Fibroblast of mammary gland (primary cell): ENCODE data around the gene SH3BP1.
"Not testable (repeated sequence)": the region's sequence is repeated elsewhere in the genome, so short reads cannot be mapped to it uniquely, and the experiment has no call there.

Experiments used
- DNase-seq: peaks from one replicate; pipeline ENCODE4 v3.0.0-alpha.2; 2010; ENCODE audit warnings: low read depth
- H3K4me3 ChIP-seq: 2 replicates; pipeline ENCODE4 v1.5.1; 2011; ENCODE audit warnings: low read depth, mild to moderate bottlenecking, low read length, moderate library complexity; ENCODE audit not compliant: control insufficient read depth
- CTCF ChIP-seq: conservative IDR thresholded peaks from 2 replicates; pipeline ENCODE4 v1.5.1; 2011; ENCODE audit warnings: low read depth, low read length, inconsistent platforms; ENCODE audit not compliant: control insufficient read depth, insufficient read depth

Gene SH3BP1

GRCh38 chr22:37639070-37639760 lies at the start of gene SH3BP1:
SH3BP1 (plus strand) TSS chr22:37639669; CDS start chr22:37639788, 119 bp downstream.
- peak within 1 kb of the TSS; percentile 58 for H3K4me3 ChIP-seq
- no peak for DNase-seq
- no peak for TF ChIP-seq CTCF

GRCh38 chr22:37591081-37591480 lies 48.4 kb upstream of the SH3BP1 start:
- not testable (repeated sequence) for H3K4me3 ChIP-seq, DNase-seq

GRCh38 chr22:37591823-37592404 lies 47.6 kb upstream of the SH3BP1 start:
- no peak for DNase-seq
- no peak for TF ChIP-seq CTCF
- H3K4me3 ChIP-seq, result no peak overlapping the region

GRCh38 chr22:37594237-37594636 lies 45.2 kb upstream of the SH3BP1 start:
- no peak overlapping the region for H3K4me3 ChIP-seq
- no peak for TF ChIP-seq CTCF
- no peak for DNase-seq

GRCh38 chr22:37599153-37599552 lies 40.3 kb upstream of the SH3BP1 start:
- no peak for DNase-seq
- no peak overlapping the region for H3K4me3 ChIP-seq
- TF ChIP-seq CTCF, result no peak

- no peak overlapping the region for H3K4me3 ChIP-seq
- no peak for DNase-seq
- no peak for TF ChIP-seq CTCF
Observed at GRCh38 chr22:37601203-37601539, 38.3 kb upstream of the SH3BP1 start.

GRCh38 chr22:37601540-37602442 lies 37.7 kb upstream of the SH3BP1 start:
- TF ChIP-seq CTCF, result no peak
- H3K4me3 ChIP-seq, result no peak overlapping the region
- DNase-seq, result peak; percentile 66

GRCh38 chr22:37602546-37603277 lies 36.8 kb upstream of the SH3BP1 start:
- DNase-seq, result not testable (repeated sequence)

More at GRCh38 chr22:37602546-37603277, 36.8 kb upstream of the SH3BP1 start:
- H3K4me3 ChIP-seq, result not testable (repeated sequence)
